PFSK-1 (cell line): ENCODE data around the gene WDR53.

Source experiments
- FOXP2 ChIP-seq: optimal IDR thresholded peaks from 2 replicates; pipeline ENCODE3; 2011; ENCODE audit warnings: borderline replicate concordance, control low read depth, inconsistent platforms; ENCODE audit not compliant: insufficient read depth; ENCODE audit errors: extremely low read length, extremely low read depth
- POLR2AphosphoS5 ChIP-seq: IDR thresholded peaks from 2 replicates; pipeline ENCODE4 v1.6.1; 2012; ENCODE audit warnings: low read depth, mild to moderate bottlenecking, control low read depth, low read length, moderate library complexity
- SIN3A ChIP-seq: IDR thresholded peaks from 2 replicates; pipeline ENCODE4 v1.6.1; 2012; ENCODE audit warnings: mild to moderate bottlenecking, low read length, moderate library complexity, borderline replicate concordance; ENCODE audit not compliant: insufficient read depth
- TAF1 ChIP-seq: IDR thresholded peaks from 2 replicates; pipeline ENCODE4 v1.6.1; 2012; ENCODE audit warnings: low read length, control low read depth, borderline replicate concordance; ENCODE audit not compliant: insufficient read depth
- TF ChIP-seq, protein P1 (sequence below), 2 experiments: IDR thresholded peaks; 2 replicates each; pipeline versions ENCODE4 v1.6.1 to v1.8.0; 2011 to 2012; ENCODE audit warnings: low read depth in 2 of 2, low read length in 2 of 2, control low read depth in 1 of 2, inconsistent platforms in 1 of 2, mild to moderate bottlenecking in 1 of 2, moderate library complexity in 1 of 2; ENCODE audit not compliant: insufficient read depth in 1 of 2

- TF ChIP-seq, protein P1, sequence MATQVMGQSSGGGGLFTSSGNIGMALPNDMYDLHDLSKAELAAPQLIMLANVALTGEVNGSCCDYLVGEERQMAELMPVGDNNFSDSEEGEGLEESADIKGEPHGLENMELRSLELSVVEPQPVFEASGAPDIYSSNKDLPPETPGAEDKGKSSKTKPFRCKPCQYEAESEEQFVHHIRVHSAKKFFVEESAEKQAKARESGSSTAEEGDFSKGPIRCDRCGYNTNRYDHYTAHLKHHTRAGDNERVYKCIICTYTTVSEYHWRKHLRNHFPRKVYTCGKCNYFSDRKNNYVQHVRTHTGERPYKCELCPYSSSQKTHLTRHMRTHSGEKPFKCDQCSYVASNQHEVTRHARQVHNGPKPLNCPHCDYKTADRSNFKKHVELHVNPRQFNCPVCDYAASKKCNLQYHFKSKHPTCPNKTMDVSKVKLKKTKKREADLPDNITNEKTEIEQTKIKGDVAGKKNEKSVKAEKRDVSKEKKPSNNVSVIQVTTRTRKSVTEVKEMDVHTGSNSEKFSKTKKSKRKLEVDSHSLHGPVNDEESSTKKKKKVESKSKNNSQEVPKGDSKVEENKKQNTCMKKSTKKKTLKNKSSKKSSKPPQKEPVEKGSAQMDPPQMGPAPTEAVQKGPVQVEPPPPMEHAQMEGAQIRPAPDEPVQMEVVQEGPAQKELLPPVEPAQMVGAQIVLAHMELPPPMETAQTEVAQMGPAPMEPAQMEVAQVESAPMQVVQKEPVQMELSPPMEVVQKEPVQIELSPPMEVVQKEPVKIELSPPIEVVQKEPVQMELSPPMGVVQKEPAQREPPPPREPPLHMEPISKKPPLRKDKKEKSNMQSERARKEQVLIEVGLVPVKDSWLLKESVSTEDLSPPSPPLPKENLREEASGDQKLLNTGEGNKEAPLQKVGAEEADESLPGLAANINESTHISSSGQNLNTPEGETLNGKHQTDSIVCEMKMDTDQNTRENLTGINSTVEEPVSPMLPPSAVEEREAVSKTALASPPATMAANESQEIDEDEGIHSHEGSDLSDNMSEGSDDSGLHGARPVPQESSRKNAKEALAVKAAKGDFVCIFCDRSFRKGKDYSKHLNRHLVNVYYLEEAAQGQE (IDR thresholded peaks at IDR 0.05; ENCODE audit: insufficient read depth in 1 of 2, low read depth in 2 of 2, low read length in 2 of 2), result no peak
- TF ChIP-seq TAF1 (no peak), SIN3A (no peak), POLR2AphosphoS5 (no peak), FOXP2 (no peak)
Measured at GRCh38 chr3:196517162-196517800, 51.1 kb downstream of the WDR53 start.
